ENCODE measurements around the gene ADAD2. TPM values are rescaled to one million over a fixed set of nuclear protein-coding genes. Genes with fewer than 3 reads are reported as not detected.

ADAD2 gene
- total and polyA plus RNA-seq, 10 of the 15 experiments (the other 5 are each of a cell fraction or from before 2014, with no cell fraction given): 0.44 to 0.68 (median 0.51) TPM; not detected in 7

DNA sequence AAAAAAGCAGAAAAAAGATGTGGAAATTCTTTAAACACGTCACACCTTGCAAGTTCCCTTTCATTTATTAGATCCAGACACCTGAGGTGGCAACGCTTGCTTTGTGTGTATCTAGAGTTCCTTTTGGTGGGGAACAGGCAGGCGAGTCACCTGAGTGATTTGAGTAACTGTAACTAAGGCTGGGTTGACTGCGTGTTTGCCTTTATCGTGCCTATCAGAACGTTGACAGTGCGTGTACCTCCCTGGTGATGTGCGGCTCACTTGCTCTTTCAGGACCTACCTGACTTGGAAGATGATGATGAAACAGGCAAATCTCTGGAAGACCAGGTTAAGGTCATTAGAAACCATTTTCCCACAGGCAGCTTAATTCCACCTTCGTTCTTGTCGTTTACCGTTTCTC, 16.6 kb upstream of the ADAD2 start:
- intact Hi-C loops (cut with micrococcal nuclease; ENCODE audit: unreplicated experiment): no loop called here
- WGBS (ENCODE audit: insufficient coverage, insufficient replicate concordance, low lambda C conversion rate, missing lambda C conversion rate): 69% methylated on average over 11 of the region's 11 CpGs

More for the DNA sequence above, 16.6 kb upstream of the ADAD2 start:
- DNase-seq (ENCODE audit: low read depth, low spot score): no peak
- POLR2A ChIA-PET: no interaction called here
- Histone ChIP-seq H3K4me3 (no peak overlapping the region), H3K27me3 (replicated peaks in 1 of 2; ENCODE audit: control insufficient read depth in 2 of 2, insufficient read depth in 2 of 2, low read length in 1 of 2) (no peaks in the 10 kb centered on the region), H3K79me2 (ENCODE audit: control insufficient read depth, insufficient read depth, low read length) (no peaks in the 10 kb centered on the region), H3K9ac (ENCODE audit: control insufficient read depth, insufficient read depth, low read length) (no peak overlapping the region), H4K20me1 (ENCODE audit: control insufficient read depth, insufficient read depth) (no peaks in the 10 kb centered on the region), H2AFZ (ENCODE audit: control insufficient read depth, low read depth, low read length) (no peak overlapping the region), H3K36me3 (ENCODE audit: control insufficient read depth in 2 of 2, insufficient read depth in 2 of 2, low read length in 1 of 2) (peaks cover 5 to 6% of the 10 kb centered on the region in 2 experiments; a peak in 3 of 4 replicates), H3K27ac (ENCODE audit: control insufficient read depth, insufficient read depth) (no peak overlapping the region), H3K9me3 (replicated peaks; ENCODE audit: control insufficient read depth, insufficient read depth, low read length) (no peaks in the 10 kb centered on the region), H3K4me2 (ENCODE audit: control insufficient read depth, insufficient read depth) (no peak overlapping the region), H3K4me1 (ENCODE audit: control insufficient read depth, insufficient read depth, low read length) (peaks cover 13% of the 10 kb centered on the region)
- FAIRE-seq: no peak
- ATAC-seq: no peak
- in situ Hi-C loops (cut with MboI): no loop called here
- BruUV-seq (replicated peaks): no TSS peak
- no peak for TF ChIP-seq FOXM1 (IDR thresholded peaks at IDR 0.05; ENCODE audit: low read depth, low read length)
- no peak for TF ChIP-seq EZH2 (IDR thresholded peaks at IDR 0.05; ENCODE audit: borderline replicate concordance, control insufficient read depth, low read depth, low read length)
- TF ChIP-seq NRF1 (conservative IDR thresholded peaks at IDR 0.05; ENCODE audit: low read depth, low read length): no peak
- TF ChIP-seq YBX1 (IDR thresholded peaks at IDR 0.05): no peak
- TF ChIP-seq MTA2 (IDR thresholded peaks at IDR 0.05; ENCODE audit: low read depth): no peak
- no peak for TF ChIP-seq PKNOX1 (IDR thresholded peaks at IDR 0.05)
- no peak for TF ChIP-seq MYB (IDR thresholded peaks at IDR 0.05; ENCODE audit: borderline replicate concordance, low read depth, low read length)
- TF ChIP-seq, protein P1, sequence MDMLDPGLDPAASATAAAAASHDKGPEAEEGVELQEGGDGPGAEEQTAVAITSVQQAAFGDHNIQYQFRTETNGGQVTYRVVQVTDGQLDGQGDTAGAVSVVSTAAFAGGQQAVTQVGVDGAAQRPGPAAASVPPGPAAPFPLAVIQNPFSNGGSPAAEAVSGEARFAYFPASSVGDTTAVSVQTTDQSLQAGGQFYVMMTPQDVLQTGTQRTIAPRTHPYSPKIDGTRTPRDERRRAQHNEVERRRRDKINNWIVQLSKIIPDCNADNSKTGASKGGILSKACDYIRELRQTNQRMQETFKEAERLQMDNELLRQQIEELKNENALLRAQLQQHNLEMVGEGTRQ (IDR thresholded peaks at IDR 0.05; ENCODE audit: borderline replicate concordance, low read depth, low read length): no peak
- TF ChIP-seq NR2F1 (conservative IDR thresholded peaks at IDR 0.05): no peak
- TF ChIP-seq SREBF1 (IDR thresholded peaks at IDR 0.05; ENCODE audit: low read length): no peak
- no peak for TF ChIP-seq SRF (IDR thresholded peaks at IDR 0.05; ENCODE audit: low read depth in 2 of 2, low read length in 2 of 2)
- no peak for TF ChIP-seq DPF2 (IDR thresholded peaks at IDR 0.05)
- no peak for TF ChIP-seq RAD21 (IDR thresholded peaks at IDR 0.05; ENCODE audit: insufficient read depth, low read depth, low read length)
- TF ChIP-seq SMAD1 (IDR thresholded peaks at IDR 0.05; ENCODE audit: low read depth, partially characterized antibody): no peak
- RAD21 ChIA-PET (ENCODE audit: unreplicated experiment): interaction anchor here (1.4 kb wide), 1 partner anchor 13 kb away, joined by 5 read pairs; the partner anchor contains the start of gene TAF1C
- SMC1A ChIA-PET (ENCODE audit: uncharacterized antibody, unreplicated experiment): interaction anchor here (1.1 to 2.4 kb wide), 4 partner anchors 74 to 90 kb away, joined by 3 to 12 read pairs (median 3); no protein-coding TSS in a partner anchor
- CTCF ChIA-PET: interaction anchor here (1.6 to 7.1 kb wide), 4 partner anchors 12 to 109 kb away, joined by 6 to 82 read pairs (median 20); partner anchors contain the start of gene TAF1C

Measured in GM12878 (cell line).